Activated CD4-positive, alpha-beta T cell treated with anti-CD3 and anti-CD28 coated beads for 4 hours (primary cell): ENCODE measurements around the gene PTPRN2.

Experiments used
- DNase-seq, 2 donors: peaks; one replicate each; pipeline ENCODE4 v3.0.0-alpha.2; 2020

Gene PTPRN2

DNA sequence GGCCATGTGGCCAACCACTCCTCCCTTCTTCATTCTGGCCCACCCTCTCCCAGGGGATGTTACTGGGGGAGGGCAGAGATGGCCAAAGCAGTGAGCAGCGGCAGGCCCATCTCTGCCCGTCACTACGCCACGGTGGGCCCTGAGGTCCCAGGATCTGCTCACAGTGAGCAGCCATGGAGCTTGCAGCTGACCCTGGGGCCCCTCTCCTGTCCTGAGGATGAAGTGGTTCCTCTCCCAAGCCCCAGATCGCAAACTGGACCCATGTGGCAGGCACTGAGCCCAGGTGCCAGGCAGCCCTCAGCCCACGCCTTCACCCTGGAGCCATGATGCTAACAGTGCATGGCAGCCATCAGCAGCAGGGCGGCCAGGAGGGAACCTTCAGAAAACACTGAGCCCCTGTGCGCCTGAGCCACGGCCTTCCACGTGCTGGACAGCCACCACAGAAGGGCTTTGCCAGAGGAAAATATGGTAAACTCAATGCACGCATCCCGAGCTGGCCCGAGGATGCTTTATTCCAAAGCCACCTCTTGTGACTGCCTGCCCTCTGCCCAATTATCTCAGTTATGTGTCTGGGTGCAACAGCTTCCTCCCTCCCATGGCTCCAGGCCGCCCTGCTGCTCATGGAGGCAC, 485.7 kb downstream of the PTPRN2 start:
- DNase-seq, result no peak

- DNase-seq, result no peak
Observed at GRCh38 chr7:158098125-158099030, 489.2 kb downstream of the PTPRN2 start.

GRCh38 chr7:158097453-158098124, 490.0 kb downstream of the PTPRN2 start:
- DNase-seq, result no peak

GRCh38 chr7:158097106-158097452, 490.5 kb downstream of the PTPRN2 start:
- no peak for DNase-seq

DNA sequence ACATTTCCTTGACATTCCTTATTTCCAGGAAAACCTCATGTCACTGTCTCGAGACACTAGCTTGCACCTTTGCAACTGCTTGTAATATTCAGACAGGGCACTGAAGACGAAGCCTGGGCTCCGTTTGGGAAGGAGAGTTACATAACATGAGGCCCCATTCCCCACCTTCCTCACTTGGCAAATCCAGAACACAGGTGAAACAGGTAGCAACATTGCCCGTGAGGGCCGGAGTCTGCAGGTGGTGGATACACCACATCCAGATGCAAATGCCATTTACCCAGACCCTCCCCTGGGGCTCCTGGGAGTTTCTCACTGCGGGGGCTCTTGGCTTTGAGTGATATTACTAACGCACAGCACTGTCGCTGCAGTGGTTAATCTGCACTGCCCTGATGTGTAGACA, 491.0 kb downstream of the PTPRN2 start:
- no peak for DNase-seq

GRCh38 chr7:158094671-158095226, 492.9 kb downstream of the PTPRN2 start:
- DNase-seq, result no peak

DNA sequence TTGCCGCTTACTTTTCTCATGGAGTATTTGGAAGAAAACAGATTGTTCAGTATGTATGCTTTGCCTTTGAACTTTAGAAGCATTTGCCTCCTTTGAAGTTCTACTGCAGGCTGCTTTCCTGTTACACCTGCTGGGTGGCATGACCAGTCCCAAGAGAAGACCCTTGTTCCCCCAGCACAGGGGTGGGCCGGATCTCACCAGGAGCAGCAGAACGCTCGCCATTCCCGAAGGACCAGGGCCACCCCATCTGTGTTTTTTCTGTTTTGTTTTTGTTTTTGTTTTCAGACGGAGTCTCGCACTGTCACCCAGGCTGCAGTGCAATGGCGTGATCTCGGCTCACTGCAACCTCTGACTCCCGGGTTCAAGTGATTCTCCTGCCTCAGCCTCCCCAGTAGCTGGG, 493.6 kb downstream of the PTPRN2 start:
- DNase-seq, result no peak

- DNase-seq, result no peak
Observed at GRCh38 chr7:158093156-158093796, 494.3 kb downstream of the PTPRN2 start.

DNA sequence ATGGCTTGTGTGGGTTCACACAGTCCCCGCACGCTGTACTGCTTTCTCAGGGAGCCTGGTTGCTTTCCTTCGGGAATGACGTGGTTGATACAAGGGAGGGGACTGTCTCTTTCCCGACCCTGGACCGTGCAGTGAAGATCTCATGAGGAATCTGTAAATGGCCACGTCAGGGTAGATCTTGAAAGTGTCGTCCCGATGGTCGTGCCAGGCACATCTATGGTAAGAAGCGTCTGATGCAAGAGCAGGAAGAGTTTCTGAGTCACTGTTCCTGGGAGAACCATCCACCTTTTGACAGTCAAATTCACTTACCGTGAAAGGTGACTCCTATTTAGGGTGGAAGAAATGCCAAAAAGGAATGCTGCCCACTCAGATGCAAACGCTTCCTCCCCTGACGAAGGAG, 500.4 kb downstream of the PTPRN2 start:
- DNase-seq, result no peak

GRCh38 chr7:158085741-158086695, 501.6 kb downstream of the PTPRN2 start:
- DNase-seq, result no peak

GRCh38 chr7:158084555-158084954, 503.1 kb downstream of the PTPRN2 start:
- no peak for DNase-seq

DNA sequence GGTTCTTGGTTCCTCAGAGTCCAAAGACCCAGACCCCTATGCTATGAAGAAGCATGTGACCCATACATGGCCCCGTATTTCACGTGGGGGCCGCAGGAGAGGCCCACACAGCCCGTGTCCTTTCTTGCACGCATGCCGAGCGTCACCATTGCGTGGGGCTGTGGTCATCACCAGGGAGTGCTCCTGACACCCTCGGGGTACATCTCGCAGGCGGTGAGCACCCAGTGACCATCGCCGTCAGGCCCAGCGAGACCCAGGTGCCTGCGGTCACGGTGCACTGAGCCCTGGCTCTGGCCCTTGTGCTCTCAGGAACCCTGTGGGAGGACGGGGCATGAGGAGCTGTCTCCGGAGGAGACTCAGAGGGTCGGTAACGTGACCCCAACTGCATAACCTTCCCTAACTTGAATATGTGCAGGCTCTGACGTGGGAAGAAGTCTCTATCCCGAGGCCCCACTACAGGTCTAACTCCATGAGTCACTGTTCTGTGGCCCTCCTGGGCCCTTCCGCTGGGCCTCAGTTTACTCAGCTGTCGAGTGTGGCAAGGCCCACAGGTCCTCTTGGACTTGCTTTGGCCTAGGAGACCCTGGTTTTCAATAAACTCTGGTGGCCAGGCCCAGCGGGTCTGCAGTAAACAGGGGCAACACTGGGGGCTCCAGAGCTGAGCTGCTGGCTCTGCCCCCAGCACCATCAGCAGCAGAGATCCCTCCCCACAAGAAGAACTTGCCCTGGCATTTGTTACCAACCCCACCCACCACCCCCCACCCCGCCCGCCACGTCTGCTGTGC, 503.9 kb downstream of the PTPRN2 start:
- no peak for DNase-seq

DNA sequence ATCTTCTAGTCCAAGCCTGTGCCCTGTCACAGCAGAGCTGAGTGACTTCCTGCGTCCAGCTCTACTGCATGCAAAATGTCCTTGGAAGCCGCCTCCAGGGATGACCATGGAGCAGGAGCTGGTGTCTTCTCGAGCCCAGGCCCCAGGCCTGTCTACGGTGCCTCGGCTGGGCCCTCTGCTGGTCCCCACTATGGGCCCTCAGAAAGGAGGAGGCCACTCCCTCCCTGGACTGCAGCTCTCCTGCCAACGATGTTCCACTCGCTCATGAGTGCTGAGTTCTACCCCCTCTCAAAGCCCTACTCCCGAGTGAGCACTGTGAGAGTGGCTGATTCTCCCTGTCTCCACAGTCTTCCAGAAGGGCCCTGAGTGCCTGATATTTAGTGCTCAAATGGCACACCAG, 504.9 kb downstream of the PTPRN2 start:
- DNase-seq, result no peak

GRCh38 chr7:158080899-158081445, 506.7 kb downstream of the PTPRN2 start:
- DNase-seq, result no peak

GRCh38 chr7:158077934-158078910, 509.4 kb downstream of the PTPRN2 start:
- no peak for DNase-seq

- no peak for DNase-seq
Observed at GRCh38 chr7:158077151-158077840, 510.3 kb downstream of the PTPRN2 start.

GRCh38 chr7:158076656-158077055, 511.0 kb downstream of the PTPRN2 start:
- no peak for DNase-seq

DNA sequence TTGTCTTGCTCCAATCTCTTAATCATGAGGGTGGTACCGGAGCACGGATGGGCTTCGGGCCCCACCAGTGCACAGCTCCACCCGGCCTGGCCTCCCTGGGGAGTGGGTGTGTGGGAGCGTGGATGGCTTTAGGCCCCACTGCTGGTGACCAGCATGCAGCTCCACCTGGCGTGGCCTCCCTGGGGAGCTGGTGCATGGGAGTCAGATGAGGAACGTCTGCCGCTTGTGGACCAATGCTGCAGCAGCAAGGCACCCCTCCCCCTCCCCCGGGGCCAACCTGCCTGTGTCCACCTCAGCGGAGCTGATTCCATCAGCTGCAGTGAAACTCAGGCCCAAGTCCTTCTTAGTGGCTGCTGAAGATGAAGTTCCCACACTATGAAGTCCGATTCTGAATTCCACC, 511.4 kb downstream of the PTPRN2 start:
- DNase-seq, result no peak

- DNase-seq, result no peak
Observed at GRCh38 chr7:158075633-158076001, 512.0 kb downstream of the PTPRN2 start.
